WERI-Rb-1 (cell line): Measurements from ENCODE around the gene NCS1.

Experiments
- DNase-seq: peaks from one replicate; pipeline ENCODE4 v3.0.0-alpha.2; 2020
- H3K27ac ChIP-seq: fragments of 250-450 bp; sonication (Bioruptor Pico); 2 replicates; pipeline ENCODE4 v1.5.1; 2020; ENCODE audit warnings: mild to moderate bottlenecking, moderate library complexity
- H3K27me3 ChIP-seq: fragments of 250-450 bp; sonication (Bioruptor Pico); 2 replicates; pipeline ENCODE4 v1.5.1; 2021; ENCODE audit warnings: mild to moderate bottlenecking, low read depth, moderate library complexity; ENCODE audit not compliant: insufficient read depth, severe bottlenecking
- H3K36me3 ChIP-seq: fragments of 250-450 bp; sonication (Bioruptor Pico); 2 replicates; pipeline ENCODE4 v1.5.1; 2020; ENCODE audit warnings: mild to moderate bottlenecking, moderate library complexity
- H3K4me3 ChIP-seq: 2 replicates; pipeline ENCODE4 v1.5.1; 2011; ENCODE audit warnings: low read depth, mild to moderate bottlenecking, control low read depth, low read length
- H3K9me3 ChIP-seq: fragments of 250-450 bp; sonication (Bioruptor Pico); 2 replicates; pipeline ENCODE4 v1.5.1; 2021; ENCODE audit warnings: mild to moderate bottlenecking, moderate library complexity; ENCODE audit not compliant: severe bottlenecking
- TF ChIP-seq, protein P1 (sequence below): IDR thresholded peaks from 2 replicates; pipeline ENCODE4 v1.5.1; 2011; ENCODE audit warnings: low read depth, mild to moderate bottlenecking, control low read depth, inconsistent platforms, low read length

The NCS1 gene

DNA sequence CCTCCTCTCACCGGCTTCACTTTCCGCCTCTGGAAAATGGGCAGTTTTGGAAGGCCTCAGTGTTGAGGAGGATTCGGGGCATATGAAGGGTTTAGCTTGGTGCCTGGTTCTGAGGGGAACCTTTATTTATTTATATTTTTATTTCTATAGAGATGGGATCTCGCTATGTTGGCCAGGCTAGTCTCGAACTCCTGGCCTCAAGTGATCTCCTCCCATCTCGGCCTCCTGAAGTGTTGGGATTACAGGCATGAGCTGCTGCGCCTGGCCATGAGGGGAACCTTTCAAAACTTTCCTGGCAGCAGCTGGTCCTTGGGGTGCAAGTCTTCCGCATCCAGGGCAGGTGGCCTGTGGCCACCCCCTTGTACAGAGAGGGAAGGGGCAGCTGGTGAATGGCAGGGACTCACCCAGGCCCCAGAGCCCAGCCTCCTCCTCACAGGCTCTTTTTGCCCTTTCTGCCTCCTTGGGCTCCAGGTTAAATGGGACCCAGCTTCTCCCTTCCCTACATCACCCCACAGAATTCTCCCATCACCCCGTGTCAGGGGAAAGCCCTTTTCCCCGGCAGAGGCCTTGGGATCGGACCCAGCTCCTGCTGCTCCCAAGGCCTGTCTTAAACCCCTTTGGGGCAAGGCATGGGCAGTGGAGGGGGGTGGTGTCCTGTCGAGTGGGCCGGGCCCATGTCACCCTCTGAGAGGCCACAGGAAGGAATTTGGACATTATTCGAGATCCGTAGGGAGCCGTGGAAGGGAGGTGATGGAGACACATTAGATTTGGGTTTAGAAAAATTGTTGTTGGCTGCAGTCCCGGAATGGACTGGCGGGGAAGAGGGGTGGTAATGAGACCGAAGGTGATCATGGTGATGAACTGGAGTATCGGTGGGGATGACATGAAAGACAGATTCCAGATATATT, 5.9 kb downstream of the NCS1 start:
- H3K4me3 ChIP-seq = no peak overlapping the region
- H3K36me3 ChIP-seq = peaks cover 74% of the 10 kb centered on the region
- no peak overlapping the region for H3K27ac ChIP-seq
- TF ChIP-seq, protein P1, sequence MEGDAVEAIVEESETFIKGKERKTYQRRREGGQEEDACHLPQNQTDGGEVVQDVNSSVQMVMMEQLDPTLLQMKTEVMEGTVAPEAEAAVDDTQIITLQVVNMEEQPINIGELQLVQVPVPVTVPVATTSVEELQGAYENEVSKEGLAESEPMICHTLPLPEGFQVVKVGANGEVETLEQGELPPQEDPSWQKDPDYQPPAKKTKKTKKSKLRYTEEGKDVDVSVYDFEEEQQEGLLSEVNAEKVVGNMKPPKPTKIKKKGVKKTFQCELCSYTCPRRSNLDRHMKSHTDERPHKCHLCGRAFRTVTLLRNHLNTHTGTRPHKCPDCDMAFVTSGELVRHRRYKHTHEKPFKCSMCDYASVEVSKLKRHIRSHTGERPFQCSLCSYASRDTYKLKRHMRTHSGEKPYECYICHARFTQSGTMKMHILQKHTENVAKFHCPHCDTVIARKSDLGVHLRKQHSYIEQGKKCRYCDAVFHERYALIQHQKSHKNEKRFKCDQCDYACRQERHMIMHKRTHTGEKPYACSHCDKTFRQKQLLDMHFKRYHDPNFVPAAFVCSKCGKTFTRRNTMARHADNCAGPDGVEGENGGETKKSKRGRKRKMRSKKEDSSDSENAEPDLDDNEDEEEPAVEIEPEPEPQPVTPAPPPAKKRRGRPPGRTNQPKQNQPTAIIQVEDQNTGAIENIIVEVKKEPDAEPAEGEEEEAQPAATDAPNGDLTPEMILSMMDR = no peak
- H3K9me3 ChIP-seq = no peaks in the 10 kb centered on the region
- no peak for DNase-seq
- no peaks in the 10 kb centered on the region for H3K27me3 ChIP-seq

DNA sequence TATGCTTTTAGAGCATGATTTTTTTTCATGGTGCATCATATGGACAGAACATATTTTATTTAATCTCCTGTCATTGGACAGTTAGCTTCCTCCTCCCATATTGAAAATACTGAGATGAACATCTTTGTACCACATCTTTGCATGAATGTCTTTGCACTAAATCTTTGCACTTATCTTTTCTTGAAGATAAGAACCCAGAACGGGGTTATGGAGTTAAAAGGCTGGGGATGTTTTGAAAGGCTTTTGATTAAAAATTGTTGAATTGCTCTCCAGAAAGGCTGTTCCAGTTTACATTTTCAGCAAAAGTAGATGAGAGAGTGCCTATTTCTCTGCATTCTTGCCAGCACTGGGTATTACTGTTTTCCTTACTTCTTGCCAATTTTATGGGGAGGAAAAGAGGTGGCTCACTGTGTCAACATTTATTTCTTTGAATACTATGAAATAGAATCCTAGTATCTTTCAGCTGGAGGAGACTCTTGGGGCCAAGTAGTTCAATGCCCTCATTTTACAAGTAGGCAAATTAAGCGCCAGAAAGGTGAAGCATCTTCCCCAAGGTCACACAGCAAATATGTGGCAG, 7.2 kb downstream of the NCS1 start:
- no peak overlapping the region for H3K27ac ChIP-seq
- peaks cover 70% of the 10 kb centered on the region for H3K36me3 ChIP-seq
- H3K4me3 ChIP-seq = no peak overlapping the region
- H3K27me3 ChIP-seq = no peaks in the 10 kb centered on the region
- H3K9me3 ChIP-seq = no peaks in the 10 kb centered on the region
- DNase-seq = no peak
- TF ChIP-seq, protein P1 = no peak

DNA sequence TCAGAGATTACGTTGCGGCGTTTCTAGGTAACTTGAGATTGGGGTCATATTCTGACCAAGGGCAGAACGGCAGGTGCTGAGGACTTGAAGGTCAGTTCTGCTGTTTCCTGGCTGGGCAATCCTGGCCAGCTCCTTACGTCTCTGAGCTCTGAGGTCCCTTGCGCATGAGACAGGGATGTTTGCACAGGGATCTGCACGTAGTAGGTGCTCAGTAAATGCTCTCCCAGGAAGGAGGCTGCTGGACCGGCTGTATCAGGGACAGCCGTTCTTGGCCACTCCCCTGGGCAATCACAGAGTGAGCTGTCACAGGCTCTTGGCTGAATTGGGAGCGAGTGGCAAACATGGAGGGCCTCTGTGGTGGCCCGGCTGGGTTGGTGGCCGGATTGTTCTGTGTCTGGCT, 8.3 kb downstream of the NCS1 start:
- DNase-seq = no peak
- TF ChIP-seq, protein P1 = no peak
- Histone ChIP-seq H3K27me3 (no peaks in the 10 kb centered on the region), H3K4me3 (no peak overlapping the region), H3K36me3 (peaks cover 72% of the 10 kb centered on the region), H3K9me3 (no peaks in the 10 kb centered on the region), H3K27ac (no peak overlapping the region)

DNA sequence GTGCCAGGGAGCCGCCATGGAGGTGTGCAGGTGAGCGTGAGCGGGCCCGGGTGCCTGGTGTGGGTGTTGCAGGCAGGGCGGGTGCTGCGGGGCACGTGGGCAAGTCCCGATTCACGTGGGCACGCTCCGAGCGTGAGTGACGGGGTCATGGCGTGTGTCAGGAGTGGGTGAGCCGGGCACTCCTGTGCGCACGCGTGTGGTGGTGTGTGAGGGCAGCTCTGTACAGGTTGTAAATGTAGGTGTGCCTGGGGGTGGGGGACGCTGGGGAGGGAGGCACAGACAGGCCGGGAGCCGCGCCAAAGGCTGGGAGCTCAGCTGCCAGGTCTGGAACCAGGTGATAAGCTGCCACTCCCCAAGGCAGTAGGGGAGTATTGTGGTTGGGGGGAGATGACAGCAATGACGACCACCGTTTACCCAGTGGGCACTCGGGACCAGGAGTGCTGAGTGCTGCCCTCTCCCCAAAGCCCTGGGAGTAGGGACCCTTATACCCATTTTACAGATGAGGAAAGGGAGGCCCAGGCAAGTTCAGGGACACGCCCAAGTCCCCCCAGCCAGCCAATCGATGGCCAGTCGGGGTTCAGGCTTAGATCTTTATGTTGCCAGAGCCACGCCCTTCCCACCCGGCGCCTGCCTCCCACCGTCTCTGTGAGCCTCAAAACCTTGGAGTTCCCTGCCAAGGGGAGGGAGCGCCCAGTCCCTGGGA, 9.6 kb downstream of the NCS1 start:
- DNase-seq = no peak
- TF ChIP-seq, protein P1 = no peak
- Histone ChIP-seq H3K4me3 (no peak overlapping the region), H3K36me3 (peaks cover 66% of the 10 kb centered on the region), H3K27ac (no peak overlapping the region), H3K27me3 (no peaks in the 10 kb centered on the region), H3K9me3 (no peaks in the 10 kb centered on the region)

DNA sequence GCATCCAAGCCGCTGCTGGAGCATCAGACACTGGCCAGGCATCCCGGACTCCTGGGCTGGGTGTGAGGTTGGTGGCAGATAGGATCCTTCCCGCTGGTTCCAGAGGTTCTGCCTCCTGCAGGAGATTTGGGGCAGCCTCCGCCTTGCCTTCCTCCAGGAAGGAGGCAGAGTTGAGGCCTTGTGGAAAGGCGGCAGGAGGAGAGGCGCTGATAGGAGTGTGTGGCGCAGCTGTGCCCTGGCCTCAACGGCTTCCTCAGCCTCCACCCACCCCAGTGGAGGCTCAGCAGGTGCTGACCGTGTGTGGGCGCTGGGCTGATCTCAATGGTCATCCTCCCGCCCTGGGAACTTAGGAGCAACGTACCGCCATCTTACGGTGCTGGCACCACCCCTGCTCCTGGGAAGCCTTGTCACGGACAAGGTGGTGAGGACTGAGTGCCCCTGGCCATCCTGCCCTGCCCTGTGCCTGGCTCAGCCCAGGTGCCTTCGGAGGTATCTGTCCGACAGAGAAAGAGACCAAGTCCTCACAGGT, 10.2 kb downstream of the NCS1 start:
- H3K36me3 ChIP-seq = peaks cover 60% of the 10 kb centered on the region
- TF ChIP-seq, protein P1 = no peak
- no peaks in the 10 kb centered on the region for H3K27me3 ChIP-seq
- no peaks in the 10 kb centered on the region for H3K9me3 ChIP-seq
- no peak for DNase-seq
- H3K27ac ChIP-seq = peak overlapping the region; percentile 43
- H3K4me3 ChIP-seq = no peak overlapping the region
